Mesenteric fat pad (tissue), 1 donor: ENCODE measurements around the gene UBR1. TPM values are rescaled to one million over a fixed set of nuclear protein-coding genes. Genes with fewer than 3 reads are reported as not detected.
"Not testable (repeated sequence)": the region's sequence is repeated elsewhere in the genome, so short reads cannot be mapped to it uniquely, and the experiment has no call there.

Experiments
- DNase-seq: peaks from one replicate; pipeline ENCODE4 v3.0.0-alpha.2; 2020; ENCODE audit warnings: low spot score
- total RNA-seq: library from RNA; stranded (reverse); fragmentation: NEBNext Ultra II Directional; extraction: Animal tissue kit (Norgen Biotek cat#: 25700); gene quantifications from one replicate; pipeline ENCODE4 v1.2.1, GENCODE V29; 2021
- donor health status: DM: yes; HTN: yes; CAD: no.

The UBR1 gene
- total RNA-seq, 1 donor from 2014 or later: 40.2 TPM

GRCh38 chr15:43067717-43068461 lies 37.9 kb downstream of the UBR1 start:
- no peak for DNase-seq

GRCh38 chr15:43056696-43057095 lies 49.1 kb downstream of the UBR1 start:
- DNase-seq: no peak

GRCh38 chr15:43052860-43053259 lies 53.0 kb downstream of the UBR1 start:
- DNase-seq: no peak

DNA sequence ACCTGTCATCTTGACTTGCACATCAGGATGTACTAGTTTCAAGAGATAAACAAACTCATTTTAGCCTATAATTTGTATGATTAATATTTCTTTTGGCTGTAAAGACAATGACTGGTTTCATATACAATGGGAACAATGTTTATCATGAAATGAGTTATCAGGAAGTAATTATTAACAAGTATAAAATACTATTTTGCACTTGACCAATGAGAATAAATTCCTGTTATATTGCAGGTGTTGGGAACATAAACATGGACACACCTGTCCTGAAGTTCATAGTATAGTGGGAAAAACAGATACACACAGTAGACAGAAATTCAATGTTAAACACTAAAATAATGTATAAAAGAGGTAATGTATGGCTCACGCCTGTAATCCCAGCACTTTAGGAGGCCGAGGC lies 56.9 kb downstream of the UBR1 start:
- no peak for DNase-seq

GRCh38 chr15:43046484-43046883 lies 59.4 kb downstream of the UBR1 start:
- no peak for DNase-seq

DNA sequence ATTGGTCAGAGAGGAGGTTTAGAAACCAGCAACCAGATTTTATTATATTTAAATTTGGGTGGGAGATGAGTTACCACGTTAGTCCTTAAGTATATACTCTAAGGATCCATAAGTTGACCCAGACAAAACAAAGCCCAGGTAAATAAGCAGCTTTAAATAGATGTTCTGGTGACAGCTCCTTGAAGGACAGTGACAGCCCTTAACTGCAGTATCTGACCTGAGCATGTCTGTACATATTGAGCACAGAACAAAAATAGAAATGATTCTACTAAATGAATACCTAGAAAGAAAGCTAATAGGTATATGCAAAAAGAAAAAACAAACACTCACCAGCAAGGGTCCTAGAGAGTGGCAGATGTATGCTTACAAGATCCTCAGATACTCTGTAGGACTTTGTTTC lies 63.0 kb downstream of the UBR1 start:
- DNase-seq: no peak

DNA sequence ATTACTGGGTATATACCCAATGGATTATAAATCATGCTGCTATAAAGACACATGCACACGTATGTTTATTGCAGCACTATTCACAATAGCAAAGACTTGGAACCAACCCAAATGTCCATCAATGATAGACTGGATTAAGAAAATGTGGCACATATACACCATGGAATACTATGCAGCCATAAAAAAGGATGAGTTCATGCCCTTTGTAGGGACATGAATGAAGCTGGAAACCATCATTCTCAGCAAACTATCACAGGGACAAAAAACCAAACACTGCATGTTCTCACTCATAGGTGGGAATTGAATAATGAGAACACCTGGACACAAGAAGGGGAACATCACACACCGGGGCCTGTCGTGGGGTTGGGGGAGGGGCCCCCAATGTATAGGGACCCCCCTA lies 64.8 kb downstream of the UBR1 start:
- DNase-seq: not testable (repeated sequence)

DNA sequence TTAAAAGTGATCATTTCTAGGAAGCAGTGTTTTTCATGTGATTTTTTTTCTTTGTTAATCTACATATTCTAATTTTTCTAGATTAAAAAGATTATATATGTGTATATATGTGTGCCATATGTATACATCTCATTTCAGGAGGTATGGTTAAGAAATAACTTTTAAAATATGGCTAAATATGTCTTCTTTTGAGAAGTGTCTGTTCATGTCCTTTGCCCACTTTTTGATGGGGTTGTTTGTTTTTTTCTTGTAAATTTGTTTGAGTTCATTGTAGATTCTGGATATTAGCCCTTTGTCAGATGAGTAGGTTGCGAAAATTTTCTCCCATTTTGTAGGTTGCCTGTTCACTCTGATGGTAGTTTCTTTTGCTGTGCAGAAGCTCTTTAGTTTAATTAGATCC lies 70.6 kb downstream of the UBR1 start:
- DNase-seq: not testable (repeated sequence)

GRCh38 chr15:43029476-43029875 lies 76.4 kb downstream of the UBR1 start:
- DNase-seq: no peak

- no peak for DNase-seq
Measured at GRCh38 chr15:43025150-43025549, 80.7 kb downstream of the UBR1 start.

DNA sequence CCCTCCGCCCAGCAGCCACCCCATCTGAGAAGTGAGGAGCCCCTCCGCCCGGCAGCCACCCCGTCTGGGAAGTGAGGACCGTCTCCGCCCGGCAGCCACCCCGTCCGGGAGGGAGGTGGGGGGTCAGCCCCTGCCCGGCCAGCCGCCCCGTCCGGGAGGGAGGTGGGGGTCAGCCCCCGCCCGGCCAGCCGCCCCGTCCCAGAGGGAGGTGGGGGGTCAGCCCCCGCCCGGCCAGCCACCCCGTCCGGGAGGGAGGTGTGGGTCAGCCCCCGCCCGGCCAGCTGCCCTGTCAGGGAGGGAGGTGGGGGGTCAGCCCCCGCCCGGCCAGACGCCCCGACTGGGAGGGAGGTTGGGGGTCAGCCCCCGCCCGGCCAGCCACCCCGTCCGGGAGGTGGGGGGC lies 91.2 kb downstream of the UBR1 start:
- not testable (repeated sequence) for DNase-seq

- no peak for DNase-seq
Measured at GRCh38 chr15:43009206-43009605, 96.6 kb downstream of the UBR1 start.

GRCh38 chr15:43008150-43008549 lies 97.7 kb downstream of the UBR1 start:
- no peak for DNase-seq

- no peak for DNase-seq
Measured at GRCh38 chr15:43007551-43007950, 98.3 kb downstream of the UBR1 start.

DNA sequence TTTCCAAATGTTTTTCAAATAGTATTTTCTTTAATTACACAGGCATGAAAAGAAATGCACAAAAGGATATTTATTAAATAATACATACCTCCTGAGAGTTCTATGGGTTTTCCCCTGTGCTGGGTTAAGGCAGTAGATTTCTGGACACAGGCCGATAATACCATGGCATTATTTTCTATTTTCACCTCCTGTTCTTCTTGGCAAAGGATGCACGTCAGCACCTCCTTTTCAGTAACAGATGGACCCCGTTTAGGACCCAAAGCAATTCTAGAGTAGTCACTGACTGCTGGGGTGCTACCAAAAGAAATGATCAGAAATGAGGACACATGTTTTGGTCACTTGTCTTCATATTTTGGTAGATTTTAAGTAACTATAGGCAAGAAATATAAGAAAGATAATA lies 98.8 kb downstream of the UBR1 start:
- no peak for DNase-seq

DNA sequence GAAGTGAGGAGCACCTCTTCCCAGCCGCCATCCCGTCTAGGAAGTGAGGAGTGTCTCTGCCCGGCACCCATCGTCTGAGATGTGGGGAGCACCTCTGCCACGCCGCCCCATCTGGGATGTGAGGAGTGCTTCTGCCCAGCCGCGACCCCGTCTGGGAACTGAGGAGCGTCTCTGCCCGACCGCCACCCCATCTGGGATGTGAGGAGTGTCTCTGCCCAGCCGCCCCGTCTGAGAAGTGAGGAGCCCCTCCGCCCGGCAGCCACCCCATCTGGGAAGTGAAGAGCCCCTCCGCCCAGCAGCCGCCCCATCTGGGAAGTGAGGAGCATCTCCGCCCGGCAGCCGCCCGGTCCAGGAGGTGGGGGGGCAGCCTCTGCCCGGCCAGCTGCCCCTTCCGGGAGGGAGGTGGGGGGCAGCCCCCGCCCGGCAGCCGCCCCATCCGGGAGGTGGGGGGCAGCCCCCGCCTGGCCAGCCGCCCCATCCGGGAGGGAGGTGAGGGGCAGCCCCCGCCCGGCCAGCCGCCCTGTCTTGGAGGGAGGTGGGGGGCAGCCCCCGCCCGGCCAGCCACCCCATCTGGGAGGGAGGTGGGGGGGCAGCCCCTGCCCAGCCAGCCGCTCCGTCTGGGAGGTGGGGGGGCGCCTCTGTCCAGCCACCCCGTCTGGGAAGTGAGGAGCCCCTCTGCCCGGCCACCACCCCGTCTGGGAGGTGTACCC lies 100.8 kb downstream of the UBR1 start:
- not testable (repeated sequence) for DNase-seq

DNA sequence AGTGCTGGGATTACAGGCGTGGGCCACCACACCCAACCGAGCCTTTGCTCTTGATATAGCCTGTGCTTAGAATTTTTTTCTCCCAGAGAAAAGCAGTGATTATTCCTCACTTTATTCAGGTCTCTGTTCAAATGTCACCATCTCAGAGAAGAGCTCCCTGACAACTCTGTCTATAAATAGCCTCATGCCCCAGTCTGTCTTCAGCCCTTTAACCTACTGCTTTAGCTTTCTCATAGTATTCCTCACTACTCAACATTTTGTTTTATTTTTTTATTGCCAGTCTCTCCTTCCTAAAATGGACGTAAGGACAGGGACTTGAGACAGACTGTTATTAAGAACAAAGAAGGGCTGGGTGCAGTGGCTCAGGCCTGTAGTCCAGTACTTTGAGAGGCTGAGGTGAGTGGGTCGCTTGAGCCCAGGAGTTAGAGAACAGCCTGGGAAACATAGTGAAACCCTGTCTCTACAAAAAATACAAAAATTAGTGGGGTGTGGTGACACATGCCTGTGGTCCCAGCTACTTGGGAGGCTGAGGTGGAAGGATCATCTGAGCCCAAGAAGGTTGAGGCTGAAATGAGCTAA lies 106.5 kb downstream of the UBR1 start:
- no peak for DNase-seq

DNA sequence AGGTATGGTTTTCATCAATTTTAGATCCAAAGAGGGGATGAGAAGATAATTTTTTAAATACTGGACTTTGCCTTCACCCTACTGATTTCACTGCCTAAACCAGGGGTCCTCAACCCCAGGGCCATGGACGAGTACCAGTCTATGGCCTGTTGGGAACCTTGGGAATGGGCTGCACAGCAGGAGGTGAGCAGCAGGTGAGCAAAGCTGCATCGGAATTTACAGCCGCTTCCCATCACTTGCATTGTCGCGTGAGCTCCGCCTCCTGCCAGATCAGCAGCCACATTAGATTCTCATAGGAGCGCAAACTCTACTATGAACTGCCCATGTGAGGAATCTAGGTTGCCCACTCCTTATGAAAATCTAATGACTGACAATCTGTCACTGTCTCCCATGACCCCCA lies 109.0 kb downstream of the UBR1 start:
- DNase-seq: no peak

DNA sequence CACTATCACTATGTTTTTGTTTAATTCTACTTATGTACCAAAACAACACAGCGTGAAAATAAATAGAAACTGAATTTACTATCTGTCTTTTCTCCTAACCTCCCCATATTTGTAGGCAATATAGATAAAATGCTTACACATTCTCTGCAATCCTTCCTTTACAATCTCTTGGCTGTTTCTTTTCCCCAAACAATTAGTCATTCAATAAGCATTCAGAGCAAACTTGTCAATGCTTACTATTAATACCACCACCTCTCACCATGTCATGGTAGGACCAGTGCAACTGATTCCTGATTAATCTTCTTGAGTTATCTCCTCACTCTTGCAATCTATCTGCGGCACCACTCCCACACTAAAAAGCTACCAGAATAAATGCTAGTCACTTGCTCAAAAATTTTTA lies 111.3 kb downstream of the UBR1 start:
- DNase-seq: no peak

DNA sequence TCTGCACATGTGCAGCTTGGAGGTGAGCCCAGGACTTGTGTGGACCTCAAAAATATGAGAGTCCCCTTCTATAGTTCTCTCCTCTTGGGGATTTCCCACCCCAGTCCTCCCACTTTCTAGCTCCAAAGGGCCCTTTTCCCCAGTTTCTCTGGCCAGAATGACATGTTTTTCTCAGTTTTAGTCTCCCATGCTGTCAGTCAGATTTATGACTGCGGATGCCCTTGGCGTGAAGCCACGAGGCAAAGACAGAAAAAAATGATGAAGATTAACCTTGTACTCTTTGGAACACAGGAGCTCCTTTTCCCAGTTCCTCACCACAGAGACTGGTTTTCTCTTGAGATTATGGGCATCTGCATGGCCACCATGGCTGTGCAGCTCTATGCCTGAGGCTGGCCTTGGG lies 113.2 kb downstream of the UBR1 start:
- no peak for DNase-seq

DNA sequence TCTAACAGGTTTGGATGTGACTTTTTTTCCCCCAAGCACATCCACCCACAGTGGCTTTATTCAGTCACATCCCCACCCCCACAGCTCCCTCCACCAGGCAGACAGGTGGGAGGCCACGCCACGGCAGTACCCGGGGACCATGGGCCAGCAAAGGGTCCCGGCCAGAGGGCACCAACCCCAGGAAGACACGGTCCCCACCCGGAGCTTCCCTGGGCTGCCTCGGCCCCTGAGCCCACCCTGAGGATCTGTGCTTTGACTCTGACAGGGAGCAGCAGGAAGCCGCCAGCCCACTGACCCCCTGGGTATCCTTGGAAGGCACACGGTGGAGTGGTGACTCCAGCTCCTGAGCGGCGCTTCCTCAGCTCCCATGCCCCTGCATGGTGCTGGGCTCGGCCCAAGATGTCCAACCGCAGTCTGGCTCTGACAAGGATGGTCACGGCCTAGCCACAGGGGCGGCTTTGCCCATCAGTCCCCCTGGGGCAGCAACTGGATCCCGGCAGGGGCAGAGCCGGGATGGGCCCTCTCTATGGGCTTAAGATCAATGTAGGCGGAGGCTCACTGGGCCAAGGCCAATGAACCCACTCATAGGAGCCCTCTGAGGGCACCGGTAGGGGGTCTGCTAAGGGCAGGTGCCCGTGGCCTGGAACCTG lies 119.0 kb downstream of the UBR1 start:
- DNase-seq: no peak

GRCh38 chr15:42984493-42985034 lies 121.3 kb downstream of the UBR1 start:
- DNase-seq: no peak
